ENCODE results near the gene ZNF497.
"Not testable (repeated sequence)": the region's sequence is repeated elsewhere in the genome, so short reads cannot be mapped to it uniquely, and the experiment has no call there.

ZNF497 gene

DNA sequence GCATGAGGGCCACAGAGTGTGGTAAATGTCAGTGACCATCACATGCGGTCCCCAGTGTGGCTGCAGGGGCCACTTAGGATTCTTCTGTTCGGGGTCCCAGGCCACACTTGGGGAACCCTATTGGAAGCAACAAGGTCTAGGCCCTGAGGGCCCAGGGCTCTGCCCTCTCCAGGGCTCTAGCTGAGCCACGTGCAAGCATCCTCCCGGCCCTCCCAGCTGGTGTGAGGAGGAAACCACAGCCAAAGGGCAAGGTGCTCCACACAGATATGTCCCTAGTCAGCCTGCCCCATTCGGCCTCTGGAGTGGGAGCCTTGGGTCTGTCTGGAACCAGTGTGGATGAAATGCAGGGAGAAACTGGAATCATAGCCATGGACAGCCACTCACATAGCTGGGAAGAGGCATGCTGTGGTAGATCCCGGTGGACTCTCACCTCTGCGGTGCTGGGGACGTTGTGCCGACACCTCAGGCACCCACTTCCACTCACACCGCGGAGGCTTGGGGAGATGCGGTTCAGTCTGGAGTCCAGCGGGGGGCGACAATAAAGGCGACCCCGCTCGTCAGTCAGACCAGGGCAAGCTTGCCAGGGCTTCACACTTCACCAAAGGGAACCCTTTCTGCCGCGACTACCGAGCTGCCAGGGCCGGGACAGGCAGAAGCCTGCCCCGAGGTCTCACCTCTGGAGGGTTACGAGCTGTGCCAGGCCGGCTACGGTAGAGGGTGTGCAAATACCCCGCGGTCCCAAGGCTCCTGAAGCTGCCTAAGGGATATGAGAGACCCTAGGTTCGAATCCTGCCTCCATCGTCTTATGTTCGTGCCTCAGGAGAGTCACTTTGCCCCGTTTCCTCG, 4.3 kb upstream of the ZNF497 start:
- DNase-seq, result no peak

DNA sequence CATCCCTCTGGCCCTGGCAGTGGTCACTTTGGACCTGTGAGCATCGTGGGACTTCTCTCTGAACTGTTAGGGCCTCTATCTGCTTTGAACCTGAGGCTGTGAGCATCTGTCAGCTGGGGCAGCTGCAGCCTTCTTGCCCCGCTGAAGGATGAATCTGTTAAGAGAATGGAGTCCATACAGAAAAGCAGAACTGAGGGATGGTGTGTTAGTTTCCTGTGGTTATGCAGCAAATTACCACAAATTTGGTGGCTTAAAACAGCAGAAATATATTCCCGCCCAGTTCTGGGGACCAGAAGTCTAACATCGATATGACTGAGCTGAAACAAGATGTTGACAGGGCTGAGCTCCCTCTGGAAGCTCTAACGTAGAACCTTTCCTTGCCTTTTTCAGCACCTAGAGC, 1.6 kb upstream of the ZNF497 start:
- no peak for DNase-seq

DNA sequence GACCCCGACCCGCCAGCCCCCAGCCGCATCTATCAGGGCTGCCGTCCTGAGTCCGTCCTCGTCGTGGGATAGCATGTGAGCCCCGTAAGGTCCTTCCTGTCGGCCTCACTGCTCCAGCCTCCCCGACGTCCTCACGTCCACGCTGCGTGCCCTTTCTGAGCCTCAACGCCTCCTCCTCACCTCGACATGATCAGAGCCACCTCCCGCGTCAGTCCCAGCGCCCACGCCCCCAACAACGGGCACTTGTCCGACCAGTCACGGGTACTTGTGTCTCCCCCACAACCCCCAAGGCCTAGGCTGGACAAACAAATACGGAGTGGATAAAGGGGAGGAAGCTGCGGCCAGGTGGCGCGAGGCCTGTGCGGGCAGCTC, 665 bp downstream of the ZNF497 start:
- DNase-seq, result no peak

DNA sequence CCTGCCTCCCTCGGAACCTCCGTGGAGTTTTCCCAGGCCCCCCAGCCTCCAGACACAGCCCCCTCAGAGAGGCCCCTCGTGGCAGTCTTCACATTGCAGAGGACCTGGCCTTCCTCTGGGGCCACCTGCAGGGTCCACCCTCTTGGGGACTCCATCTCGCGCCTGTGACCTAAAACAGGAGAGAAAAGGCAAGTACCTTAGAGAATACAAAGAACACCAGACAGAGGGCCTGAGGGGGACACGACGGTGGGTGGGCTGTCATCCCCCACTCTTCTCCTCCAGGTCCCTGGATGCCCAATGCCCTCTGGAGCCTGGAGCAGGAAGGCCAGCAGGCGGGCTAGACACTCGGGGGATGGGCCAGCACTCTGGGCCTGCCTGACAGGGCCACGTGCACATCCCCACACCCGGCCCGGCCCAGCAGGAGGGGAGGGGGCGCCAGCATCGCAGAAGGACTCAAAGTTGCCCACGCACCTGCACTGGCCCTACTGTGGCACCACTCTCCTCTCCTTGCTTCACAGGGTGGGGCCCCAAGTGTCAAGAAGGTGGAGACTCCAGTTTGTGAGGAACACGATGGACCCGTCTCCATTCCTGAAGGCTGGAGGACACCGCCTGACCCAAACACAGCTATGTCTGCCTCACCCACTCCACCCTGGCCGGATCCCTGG, 4.9 kb downstream of the ZNF497 start:
- no peak for DNase-seq

DNA sequence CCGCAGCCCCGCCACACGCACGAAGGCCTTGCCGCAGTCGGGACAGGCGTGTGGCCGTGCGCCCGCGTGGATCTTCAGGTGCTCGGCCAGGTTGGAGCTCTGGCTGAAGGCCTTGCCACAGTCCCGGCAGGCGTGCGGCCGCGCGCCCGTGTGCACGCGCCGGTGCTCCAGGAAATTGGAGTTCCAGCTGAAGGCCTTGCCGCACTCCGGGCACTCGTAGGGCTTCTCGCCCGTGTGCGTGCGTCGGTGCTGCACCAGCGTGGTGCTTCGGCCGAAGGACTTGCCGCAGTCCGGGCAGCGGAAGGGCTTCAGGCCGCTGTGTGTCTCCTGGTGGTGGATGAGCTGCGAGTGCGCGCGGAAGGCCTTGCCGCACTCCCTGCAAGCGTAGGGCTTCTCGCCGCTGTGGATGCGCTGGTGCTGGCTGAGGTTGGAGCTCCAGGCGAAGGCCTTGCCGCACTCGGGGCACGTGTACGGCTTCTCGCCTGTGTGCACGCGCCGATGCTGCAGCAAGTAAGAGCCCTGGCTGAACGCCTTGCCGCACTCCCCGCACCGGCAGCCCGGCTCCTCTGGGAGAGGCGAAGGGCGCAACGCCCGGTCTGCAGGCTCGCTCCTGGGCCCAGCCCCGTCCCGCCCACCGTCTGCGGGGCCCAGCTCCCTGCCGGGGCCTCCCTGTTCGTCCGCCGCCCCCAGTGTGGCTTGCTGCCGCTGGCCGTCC, 5.6 kb downstream of the ZNF497 start:
- no peak for DNase-seq

DNA sequence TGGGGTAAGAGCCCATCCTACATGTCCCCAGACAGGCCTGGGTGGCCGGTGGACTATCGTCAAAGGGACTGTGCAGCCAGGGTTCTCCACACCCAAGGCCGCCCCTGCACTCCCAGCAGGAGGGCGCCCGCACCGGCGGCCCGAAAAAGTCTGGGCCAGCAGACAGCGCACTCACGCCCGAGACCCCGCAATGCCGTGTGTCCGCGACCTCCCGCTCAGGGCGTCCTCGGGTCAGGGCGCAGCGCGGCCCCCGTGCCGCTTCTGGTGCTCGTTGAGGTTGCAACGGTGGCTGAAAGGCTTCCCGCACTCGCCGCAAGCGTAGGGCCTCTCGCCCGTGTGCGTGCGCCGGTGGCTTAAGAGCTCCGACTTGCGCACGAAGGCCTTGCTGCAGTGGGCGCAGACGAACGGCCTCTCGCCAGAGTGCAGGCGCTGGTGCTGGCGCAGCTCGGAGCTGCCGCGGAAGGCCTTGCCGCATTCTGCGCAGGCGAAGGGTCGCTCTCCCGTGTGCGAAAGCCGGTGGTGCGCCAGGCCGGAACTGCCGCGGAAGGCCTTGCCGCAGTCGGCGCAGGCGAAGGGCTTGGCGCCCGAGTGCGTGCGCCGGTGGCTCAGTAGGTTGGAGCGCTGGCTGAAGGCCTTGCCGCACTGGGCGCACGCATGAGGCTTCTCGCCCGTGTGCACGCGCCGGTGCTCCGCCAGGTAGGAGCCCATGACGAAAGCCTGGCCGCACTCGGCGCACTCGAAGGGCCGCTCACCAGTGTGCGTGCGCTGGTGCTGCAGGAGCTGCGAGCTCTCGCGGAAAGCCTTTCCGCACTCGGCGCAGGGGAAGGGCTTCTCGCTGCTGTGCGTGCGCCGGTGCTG, 6.4 kb downstream of the ZNF497 start:
- DNase-seq, result no peak

DNA sequence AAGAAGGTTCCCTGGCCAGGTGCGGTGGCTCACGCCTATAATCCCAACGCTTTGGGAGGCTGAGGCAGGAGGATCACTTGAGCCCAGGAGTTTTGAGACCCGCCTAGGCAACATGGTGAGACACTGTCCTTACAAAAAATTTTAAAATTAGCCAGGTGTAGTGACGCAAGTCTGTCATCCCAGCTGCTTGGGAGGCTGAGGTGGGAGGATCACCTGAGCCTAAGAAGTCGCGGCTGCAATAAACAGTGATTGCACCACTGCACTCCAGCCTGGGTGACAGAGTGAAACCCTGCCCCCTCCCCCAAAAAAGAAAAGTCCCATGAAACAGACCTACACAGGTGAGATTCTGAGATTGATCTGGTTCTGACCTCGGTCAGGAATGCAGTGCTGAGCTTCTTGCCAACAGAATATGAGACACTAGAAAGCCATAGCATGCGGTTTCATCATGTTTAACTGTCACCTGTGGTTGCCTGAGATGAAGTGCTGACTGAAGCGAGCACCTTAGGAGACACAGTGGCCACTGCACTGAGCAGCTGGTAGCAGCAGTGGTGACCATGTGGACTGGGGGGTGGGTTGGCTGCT, 7.2 kb downstream of the ZNF497 start:
- DNase-seq, result no peak

DNA sequence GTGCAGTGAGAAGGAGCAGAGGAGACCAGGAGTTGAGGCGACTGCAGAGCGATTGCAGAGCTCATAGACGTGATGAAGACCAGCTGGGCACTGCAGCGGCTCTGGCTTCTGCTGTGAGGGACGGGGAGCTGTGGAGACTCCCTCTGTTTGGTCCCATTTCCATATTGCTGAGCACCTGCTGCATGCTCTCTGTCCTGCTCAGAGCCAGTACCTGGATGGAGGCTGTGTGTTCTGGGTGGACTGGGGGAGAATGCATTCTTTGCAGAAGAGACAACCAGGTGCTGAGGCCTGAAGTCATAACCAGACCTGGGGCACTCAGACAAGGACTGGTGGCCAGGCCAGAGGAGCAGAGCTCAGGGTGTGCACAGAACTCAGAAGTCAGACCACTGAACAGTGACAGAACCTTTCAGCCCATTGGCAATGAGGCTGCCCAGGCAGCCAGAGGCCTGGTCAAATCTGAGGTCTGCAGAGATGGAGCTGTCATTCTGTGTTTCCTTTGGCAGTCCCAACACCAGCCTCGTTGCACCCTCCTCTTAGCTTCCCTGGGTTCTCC, 8.0 kb downstream of the ZNF497 start:
- no peak for DNase-seq

DNA sequence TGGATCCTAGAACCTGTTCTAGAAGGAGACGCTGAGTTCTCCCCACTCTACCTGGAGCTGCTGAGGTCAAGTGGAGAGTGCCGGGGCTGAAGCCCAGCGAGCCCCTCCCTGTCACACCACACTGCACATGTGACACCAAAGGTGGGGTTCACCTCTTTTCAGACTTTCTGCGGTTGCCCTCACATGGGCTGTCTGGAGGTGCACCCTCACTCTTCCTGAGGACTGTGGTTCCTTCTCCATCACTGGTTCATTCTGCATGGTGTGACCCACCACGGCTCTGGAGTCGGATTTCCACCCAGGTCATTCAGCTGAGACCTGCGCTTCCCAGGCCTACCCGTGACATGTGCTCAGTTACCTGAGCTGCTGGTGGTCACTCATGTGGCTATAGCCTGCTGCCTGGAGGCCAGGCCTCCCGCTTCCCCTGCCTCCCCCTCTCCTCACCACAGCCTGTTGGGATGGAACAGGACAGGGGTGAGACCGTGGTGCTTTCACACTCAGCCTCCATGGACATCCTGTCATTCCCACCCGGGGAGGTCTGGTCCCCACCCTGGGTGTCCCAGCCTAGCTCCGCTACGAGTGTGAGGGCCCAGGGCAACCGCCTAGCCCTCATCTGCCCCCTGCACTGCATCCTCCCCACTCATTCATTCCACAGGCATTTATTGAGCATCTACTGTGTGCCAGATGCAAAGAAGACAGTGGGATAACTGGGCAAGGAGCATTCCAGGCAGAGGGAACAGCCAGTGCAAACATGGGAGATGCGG, 8.7 kb downstream of the ZNF497 start:
- no peak for DNase-seq

DNA sequence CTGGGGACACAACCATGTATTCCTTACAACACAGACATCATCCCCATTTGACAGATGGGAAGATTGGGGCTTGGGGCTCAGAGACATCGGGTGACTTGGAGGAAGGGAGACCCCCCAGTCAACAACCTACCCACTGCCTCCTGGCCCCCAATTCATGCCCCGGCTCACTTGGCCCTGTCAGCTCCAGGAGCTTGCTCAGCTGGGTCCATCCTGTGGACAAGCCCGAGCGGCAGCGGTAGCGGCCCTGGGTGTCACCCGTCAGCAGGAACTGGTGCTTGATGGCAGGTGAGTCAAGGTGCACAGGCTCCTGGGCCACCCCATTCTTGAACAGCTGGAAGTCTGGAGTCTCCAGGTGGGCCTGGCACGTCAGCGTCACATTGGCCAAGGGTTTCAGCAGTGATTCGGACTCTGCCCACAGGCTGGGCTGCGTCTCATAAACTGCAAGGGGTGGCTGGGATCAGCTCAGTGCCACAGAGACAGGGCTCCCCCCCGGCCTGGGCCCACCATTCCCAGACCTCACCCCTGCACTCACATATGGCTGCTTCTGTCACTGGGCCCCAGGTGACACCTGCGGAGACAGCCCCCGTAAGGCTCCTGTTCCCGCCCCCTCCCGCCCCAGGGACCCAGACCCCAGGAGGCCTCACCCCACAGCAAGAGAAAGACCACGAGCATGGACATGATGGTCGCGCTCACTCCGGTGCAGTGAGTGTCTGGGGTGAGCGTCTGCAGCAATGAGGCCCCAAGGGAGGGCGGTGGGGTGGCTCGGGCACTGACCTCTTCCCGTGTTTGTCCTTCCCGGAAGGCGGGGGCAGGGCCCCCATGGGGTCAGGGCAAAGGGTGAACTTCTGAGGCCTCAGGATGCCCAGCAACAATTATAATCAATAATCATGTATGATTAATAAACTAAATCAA, 9.5 kb downstream of the ZNF497 start, which contains the start of gene A1BG:
A1BG (minus strand) TSS at position 733 of the 912 bp plus-strand sequence; CDS start at position 678, 55 bp downstream.
- no peak for DNase-seq

DNA sequence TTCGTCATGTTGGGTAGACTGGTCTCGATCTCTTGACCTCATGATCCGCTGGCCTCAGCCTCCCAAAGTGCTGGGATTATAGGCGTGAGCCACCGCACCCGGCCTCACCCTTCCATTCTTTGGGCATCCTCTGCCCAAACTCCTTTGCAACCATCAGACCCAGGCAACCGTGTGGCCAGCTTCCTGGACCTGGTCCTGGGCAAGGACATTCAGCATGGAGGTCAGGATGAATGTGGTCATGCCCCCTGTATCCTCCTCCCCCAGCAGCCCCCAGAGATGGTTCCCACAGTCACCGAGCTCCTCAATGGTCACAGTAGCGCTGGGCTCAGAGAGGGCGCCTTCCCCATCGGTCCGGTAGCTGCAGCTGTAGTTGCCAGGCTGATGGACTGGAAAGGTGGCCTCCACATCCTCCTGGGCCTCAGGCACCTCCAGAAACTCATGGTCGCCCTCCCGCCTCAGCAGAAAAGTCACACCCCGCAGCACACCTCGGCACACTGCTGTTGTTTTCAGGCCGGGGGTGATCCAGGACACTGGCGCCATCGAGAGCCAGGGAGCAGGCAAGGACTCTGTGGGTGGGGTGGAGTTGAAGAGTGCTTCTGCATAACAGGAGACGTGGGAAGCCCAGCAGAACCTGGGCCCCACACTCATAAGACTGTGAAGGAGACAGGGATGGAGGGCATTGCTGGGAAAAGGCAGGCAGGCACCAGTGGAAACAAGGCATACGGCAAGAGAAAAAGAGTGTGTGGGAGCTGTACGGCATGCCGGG, 10.4 kb downstream of the ZNF497 start:
- DNase-seq, result no peak

DNA sequence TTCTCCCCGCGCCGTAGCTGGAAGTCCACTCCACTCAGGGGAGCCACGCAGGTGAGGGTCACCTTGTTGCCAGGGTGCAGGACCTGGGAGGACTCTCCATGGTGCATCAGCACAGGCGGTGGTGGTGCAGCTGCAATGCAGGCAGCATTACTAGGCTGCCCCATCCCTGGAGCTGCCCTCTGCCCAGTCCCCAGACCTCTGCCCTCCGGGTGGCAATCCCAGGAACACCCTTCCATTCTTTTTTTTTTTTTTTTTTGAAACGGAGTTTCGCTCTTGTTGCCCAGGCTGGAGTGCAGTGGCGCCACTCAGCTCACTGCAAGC, 11.0 kb downstream of the ZNF497 start:
- no peak for DNase-seq

DNA sequence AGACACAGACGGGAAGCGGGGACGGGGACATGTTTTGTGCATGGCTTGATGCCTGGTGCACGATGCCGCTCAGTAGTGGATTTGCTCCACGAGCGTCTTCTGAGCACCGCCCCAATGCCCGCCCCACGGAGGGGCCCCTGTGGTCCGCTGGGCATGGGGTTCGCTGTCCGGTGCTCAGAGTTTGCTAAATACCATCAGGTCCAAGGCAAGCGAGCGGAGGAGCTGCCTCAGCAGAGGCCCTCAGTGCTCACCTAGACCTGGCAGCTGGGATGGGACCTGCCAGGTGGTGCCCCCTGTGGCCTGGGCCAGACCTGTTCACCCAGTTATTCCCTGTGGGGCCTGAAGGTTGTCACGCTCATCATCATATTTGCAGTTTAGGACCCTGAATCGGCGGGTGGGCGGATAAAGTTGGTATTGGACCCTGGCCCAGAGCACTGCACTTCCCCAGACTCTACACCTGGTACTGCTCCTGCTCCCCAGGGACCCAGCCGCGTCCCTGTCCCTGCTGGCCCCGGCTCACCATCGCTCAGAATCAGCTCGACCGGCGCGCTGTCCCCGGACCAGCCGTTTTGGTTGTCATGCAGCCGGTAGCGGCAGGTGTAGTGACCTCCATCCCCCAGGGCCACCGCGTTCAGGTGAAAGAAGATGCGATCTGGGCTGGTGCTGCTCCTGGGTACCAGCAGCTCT, 11.5 kb downstream of the ZNF497 start:
- DNase-seq, result no peak

DNA sequence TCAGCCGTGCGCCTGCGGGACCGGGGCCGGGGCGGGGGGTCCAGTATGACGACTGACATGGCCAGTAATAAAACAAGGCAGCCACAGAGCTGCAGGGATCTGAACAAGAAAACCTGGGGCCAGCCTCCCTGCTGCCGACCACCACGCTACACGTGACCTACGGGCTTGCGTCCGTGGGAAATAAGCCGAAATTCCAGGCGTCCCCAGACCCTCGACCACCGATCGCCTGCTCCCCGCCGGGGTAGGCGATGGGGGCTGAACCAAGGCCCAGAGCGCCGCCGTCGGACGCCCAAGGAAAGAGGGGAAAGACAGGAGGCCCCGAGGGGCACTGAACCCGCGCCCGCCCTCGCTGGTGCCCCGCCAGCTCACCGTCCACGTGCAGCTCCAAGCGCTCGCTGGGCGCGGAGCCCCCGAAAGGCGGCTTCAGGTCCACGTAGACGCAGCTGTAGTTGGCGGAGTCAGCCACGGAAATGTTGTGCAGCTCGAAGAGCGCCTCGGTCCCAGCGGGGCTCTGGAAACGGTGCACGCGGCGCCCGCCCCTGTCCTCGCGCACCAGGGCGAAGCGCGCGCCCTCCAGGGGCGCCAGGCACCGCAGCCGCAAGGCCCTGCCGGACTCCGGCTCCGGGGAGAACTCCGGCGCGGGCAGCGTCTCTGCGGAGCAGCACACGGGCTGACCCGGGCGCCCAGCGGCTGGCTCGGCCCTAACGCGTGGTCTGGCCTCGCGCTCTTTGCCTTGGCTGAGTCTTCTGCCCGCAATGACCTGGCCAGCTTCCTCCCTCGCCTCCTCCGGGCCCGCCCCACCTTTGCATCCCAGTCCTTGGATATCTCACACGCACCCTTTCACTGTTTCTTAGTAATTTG, 12.3 kb downstream of the ZNF497 start:
- no peak for DNase-seq

DNA sequence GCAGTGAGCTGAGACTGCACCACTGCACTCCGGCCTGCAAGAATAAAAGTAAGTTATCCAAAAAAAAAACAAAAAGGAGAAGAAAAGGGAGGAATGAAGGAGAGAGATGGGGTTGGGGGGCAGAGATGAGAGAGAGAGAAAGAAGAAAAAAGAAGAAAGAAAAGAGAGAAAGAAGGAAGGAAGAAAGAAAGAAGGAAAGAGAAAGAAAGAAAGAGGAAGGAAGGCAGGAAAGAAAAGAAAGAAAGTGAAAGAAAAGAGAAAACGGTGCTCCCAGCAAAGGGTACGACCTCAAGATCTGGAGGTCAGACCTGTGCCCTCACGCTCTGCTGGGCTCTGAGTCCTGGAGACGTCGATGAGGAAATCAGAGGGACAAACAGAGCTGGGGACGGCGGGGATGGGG, 13.0 kb downstream of the ZNF497 start:
- DNase-seq, result no peak

DNA sequence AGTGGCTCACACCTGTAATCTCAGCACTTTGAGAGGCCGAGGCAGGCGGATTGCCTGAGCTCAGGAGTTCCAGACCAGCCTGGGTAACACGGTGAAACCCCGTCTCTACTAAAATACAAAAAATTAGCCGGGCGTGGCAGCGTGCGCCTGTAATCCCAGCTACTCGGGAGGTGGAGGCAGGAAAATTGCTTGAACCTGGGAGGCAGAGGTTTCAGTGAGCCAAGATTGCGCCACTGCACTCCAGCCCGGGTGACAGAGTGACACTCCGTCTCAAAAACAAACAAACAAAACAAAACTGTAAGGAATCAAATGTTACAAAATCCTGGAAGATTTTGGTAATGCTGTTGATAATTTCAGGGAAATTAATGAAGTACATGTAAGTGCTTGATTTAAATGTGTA, 14.5 kb downstream of the ZNF497 start:
- not testable (repeated sequence) for DNase-seq

DNA sequence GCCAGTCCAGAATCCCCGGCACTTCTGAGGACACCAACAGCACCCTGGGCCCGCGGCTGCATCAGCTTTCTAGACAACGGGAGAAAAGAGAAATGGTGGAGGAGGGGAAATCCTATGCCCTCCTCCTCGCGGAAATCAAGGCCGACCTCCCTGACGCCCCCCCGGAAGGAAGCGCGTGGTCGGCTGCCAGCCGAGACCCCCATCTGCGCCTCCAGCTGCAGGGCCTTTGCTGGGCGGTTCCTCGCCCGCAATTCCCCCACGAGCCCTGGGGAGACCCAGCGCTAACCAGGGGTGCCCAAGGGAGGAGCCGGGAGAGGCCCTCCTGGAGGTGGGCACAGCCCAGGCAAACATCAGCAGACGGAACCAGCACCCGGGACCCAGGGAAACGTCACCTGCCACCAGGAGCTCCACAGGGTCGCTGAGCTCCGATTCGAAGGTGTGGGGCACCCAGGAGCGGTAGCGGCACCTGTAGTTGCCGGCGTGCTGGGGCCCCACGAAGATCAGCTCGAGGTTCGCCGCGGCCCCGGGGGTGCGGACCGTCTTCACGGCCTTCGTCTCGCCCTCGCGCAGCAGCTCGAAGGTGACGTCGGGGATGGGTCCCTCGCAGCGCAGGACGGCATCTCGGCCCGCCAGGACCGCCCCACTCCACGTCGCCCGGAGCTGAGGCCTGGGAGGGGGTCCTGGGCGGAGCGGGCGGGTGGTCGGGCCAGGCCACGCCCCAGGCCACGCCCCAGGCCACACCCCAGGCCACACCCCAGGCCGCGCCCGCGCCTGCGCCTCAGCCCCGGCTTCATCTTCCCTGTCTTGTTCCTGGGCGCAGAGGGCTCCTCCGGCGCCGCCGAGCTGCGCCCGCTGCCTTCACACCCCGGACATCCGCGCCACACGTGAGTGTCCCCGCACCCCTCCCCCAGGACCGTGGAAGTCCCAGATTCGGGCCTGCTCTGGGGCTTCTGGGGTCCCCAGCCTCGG, 15.3 kb downstream of the ZNF497 start:
- DNase-seq, result peak; percentile 52

Data from NCI-H1694 (cell line).